ENCODE results near the gene SUN1. TPM values are rescaled to one million over a fixed set of nuclear protein-coding genes. Genes with fewer than 3 reads are reported as not detected.
"Not testable (repeated sequence)": the region's sequence is repeated elsewhere in the genome, so short reads cannot be mapped to it uniquely, and the experiment has no call there.

SUN1 gene
- total RNA-seq, 1 donor from 2014 or later = 183 TPM

- peak overlapping the region; percentile 46 for H3K27ac ChIP-seq (replicated peaks)
Observed at GRCh38 chr7:923108-924041, 91.1 kb downstream of the SUN1 start.

GRCh38 chr7:924042-924441 is 91.8 kb downstream of the SUN1 start:
- peak; percentile 10 for DNase-seq
- intact Hi-C loops (cut with micrococcal nuclease); H3K36me3 ChIP-seq; H3K9me3 ChIP-seq (replicated peaks); H3K27ac ChIP-seq (replicated peaks); H3K4me3 ChIP-seq: not testable (repeated sequence)
- Histone ChIP-seq H3K27me3 (ENCODE audit: low read depth) (peaks cover 21% of the 10 kb centered on the region), H3K4me1 (peaks cover 21% of the 10 kb centered on the region)

More at GRCh38 chr7:923108-924041, 91.1 kb downstream of the SUN1 start:
- peaks cover 21% of the 10 kb centered on the region for H3K4me1 ChIP-seq
- intact Hi-C loops (cut with micrococcal nuclease) = no loop called here
- peaks cover 21% of the 10 kb centered on the region for H3K27me3 ChIP-seq (ENCODE audit: low read depth)
- no peaks in the 10 kb centered on the region for H3K36me3 ChIP-seq
- TF ChIP-seq, protein P1, sequence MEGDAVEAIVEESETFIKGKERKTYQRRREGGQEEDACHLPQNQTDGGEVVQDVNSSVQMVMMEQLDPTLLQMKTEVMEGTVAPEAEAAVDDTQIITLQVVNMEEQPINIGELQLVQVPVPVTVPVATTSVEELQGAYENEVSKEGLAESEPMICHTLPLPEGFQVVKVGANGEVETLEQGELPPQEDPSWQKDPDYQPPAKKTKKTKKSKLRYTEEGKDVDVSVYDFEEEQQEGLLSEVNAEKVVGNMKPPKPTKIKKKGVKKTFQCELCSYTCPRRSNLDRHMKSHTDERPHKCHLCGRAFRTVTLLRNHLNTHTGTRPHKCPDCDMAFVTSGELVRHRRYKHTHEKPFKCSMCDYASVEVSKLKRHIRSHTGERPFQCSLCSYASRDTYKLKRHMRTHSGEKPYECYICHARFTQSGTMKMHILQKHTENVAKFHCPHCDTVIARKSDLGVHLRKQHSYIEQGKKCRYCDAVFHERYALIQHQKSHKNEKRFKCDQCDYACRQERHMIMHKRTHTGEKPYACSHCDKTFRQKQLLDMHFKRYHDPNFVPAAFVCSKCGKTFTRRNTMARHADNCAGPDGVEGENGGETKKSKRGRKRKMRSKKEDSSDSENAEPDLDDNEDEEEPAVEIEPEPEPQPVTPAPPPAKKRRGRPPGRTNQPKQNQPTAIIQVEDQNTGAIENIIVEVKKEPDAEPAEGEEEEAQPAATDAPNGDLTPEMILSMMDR (IDR thresholded peaks at IDR 0.05; ENCODE audit: borderline replicate concordance) = no peak
- peak; percentile 66 for DNase-seq
- H3K4me3 ChIP-seq = peak overlapping the region; percentile 29
- H3K9me3 ChIP-seq (replicated peaks) = no peaks in the 10 kb centered on the region

Other genes starting within 250 kb of the SUN1 start
- gene DNAAF5, start 105.8 kb upstream of the SUN1 start, total RNA-seq = 18.1 TPM
- 14.2 TPM for gene PRKAR1B, start 105.2 kb upstream of the SUN1 start, total RNA-seq
- 22.9 TPM for gene GET4, start 44.1 kb downstream of the SUN1 start, total RNA-seq
- 8.4 TPM for gene ADAP1, start 122.2 kb downstream of the SUN1 start, total RNA-seq
- gene COX19, start 143.1 kb downstream of the SUN1 start, total RNA-seq = 8.5 TPM
- not detected for gene CYP2W1, start 150.7 kb downstream of the SUN1 start, total RNA-seq
- gene GPR146, start 212.1 kb downstream of the SUN1 start, total RNA-seq = 29.8 TPM